GM03348 (cell line): ENCODE data around the gene STING1.
A peak's percentile ranks its signal among the peaks of the same experiment; 100 is the strongest.
"Not testable (repeated sequence)": the region's sequence is repeated elsewhere in the genome, so short reads cannot be mapped to it uniquely, and the experiment has no call there.

ENCODE experiments used
- DNase-seq: peaks from one replicate; pipeline ENCODE4 v3.0.0; 2012; ENCODE audit warnings: low spot score

The STING1 gene

DNA sequence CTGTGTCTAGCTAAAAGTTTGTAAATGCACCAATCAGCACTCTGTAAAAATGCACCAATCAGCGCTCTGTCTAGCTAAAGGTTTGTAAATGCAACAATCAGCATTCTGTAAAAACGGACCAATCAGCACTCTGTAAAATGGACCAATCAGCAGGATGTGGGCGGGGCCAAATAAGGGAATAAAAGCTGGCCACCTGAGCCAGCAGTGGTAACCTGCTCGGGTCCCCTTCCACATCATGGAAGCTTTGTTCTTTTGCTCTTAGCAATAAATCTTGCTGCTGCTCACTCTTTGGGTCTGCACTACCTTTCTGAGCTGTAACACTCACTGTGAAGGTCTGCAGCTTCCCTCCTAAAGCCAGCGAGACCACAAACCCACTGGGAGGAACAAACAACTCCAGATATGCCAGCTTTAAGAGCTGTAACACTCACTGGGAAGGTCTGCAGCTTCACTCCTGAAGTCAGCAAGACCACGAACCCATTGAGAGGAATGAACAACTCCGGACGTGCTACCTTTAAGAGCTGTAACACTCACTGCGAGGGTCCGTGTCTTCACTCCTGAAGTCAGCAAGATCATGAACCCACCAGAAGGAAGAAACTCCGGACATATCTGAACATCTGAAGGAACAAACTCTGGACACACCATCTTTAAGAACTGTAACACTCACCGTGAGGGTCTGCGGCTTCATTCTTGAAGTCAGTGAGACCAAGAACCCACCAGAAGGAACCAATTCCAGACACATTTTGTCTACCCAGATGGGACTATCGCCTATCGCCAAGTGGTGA, 20.7 kb upstream of the STING1 start:
- DNase-seq, result not testable (repeated sequence)

DNA sequence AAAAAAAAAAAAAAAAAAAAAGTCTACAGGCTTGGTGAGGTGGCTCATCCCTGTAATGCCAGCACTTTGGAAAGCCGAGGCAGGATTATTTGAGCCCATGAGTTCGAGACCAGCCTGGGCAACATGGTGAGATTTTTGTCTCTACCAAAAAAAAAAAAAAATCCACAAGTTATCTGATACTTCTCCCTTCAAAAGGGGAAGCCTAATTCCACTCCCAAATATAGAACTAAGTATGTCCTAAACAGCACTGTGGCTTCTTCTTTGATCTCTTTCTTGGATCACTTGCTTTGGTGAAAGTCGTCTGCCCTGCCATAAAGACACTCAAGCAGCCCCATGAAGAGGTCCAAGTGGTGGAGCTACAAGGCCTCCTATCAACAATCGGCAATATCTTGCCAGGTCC, 18.8 kb upstream of the STING1 start:
- DNase-seq, result no peak

DNA sequence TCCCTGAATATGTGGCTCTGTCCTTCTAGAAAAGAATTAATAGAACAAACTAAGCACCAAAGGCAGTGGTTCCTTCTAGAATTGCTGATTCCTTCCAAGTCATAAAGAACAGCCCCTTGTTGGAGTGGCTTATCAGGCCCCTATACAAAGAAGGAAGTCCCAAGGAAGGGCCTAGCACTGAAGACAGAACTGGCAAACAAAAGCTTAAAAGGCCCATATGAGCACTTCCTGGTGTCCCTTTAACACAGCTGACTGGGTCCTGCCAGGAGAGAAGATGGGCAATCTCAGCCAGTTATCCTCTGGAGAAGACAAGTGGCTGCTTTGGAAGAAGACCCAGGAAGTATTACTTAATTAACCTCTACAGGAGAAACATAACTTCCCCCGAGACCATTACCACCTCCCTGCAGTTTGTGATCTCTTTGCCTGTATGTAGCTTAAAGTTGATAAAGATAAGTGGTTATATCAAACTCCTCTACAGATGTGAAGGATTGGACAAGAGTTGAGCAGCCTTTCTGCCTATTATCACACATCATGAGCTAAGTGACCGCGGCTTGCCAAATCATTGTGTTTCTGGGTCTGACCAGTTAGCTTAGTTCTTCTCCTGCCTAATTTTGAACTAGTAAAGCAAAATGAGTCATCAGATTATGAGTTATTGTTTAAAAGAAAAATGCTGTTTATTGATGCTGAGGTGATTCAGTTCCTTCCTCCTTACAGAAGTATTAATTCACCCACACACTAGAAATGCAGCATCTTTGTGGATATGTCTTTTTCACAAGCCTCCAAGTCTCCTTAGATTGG, 13.3 kb upstream of the STING1 start:
- no peak for DNase-seq

DNA sequence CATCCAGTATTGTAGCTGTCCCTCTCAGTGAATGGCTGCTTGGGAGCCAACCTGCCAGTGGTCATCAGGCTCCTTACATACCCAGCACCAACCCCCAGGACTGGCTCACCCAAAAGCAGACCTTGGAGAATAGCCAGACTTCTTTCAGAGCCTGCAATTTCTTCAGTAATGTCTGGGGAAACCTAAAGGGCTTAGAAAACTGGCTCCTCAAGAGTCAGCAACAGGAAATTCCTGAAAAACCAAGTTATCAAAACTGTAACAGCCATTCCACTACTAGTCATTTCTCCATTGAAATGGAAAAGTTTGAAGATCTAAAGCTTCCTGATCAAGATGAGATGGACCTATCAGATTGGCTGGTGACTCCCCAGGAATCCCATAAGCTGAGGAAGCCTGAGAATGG, 12.3 kb upstream of the STING1 start:
- no peak for DNase-seq

DNA sequence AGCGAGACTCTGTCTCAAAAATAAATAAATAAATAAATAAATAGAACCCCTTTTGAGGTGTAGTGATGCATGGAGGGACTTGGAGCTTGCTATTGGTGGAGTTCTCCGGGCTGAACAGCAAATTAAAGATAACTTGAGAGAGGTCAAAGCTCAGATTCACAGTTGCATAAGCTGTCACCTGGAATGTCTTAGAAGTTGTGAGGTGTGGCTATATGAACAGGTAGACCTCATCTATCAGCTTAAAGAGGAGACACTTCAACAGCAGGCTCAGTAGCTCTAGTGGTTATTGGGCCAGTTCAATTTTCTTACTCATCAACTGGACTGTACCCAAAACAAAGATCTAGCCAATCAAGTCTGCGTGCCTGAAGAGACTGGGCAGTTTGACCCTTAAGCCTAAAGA, 11.7 kb upstream of the STING1 start:
- no peak for DNase-seq

DNA sequence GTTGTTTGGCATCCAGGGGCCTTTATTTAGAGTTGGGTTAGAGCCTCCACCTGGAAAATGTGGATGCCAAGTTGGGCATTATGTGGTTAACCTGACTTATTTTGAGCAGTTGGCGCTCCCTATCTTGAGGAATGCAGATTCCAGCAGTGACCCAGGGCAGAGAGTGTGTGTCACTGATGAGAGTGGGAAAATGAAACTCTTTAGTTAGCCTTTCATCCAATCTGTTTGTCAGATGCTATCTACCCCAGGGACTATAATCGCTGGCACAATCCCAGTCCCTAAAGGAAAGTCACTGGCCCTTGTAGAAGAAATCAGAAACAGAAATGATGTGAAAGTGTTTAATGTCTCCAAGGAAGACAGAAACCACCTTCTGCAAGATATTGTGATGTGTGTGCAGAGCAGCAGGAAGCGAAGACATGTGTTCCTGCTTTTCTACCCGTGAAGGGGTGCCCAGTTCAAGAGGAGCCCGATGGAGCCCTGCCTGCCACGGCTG, 10.2 kb upstream of the STING1 start:
- DNase-seq, result peak; percentile 61

DNA sequence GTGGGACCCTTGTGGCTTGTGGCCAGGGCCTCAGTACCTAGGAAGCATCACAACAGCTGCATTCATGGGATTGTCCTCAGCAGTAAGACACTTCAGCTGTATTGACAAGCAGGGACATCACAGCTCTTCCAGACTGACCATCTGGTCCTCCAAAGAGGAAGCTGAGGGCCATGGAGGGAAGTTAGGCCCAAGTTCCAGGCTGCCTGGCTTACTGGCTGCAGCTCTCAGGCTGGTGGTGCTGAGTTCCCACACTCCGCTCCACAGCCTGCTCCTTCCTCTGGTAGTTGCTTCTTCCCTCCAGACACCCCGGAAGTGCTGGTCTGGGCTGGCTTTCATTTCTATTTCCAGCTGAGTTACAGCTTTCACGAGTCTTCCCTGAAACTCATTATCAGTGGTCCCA, 5.7 kb upstream of the STING1 start:
- DNase-seq, result no peak

DNA sequence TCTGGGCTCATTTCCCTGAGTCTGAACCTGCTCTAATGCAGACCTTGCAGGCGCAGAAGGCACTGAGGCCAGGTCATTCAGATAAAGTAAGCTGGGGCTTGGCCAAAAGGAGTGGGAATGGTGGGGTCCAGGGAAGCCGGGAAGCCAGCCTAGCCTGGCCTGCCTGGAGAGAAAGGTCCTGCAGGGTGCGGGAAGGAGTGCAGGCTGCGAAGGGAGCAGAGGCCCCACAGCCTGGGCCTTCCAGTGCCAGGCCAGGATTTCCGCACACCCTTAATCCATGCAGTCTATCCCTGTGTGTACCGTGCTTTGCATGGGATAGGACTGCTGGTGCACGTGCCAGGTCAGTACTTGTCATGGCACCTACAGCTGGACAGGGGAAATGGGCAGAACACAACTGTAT, 3.6 kb upstream of the STING1 start:
- no peak for DNase-seq

DNA sequence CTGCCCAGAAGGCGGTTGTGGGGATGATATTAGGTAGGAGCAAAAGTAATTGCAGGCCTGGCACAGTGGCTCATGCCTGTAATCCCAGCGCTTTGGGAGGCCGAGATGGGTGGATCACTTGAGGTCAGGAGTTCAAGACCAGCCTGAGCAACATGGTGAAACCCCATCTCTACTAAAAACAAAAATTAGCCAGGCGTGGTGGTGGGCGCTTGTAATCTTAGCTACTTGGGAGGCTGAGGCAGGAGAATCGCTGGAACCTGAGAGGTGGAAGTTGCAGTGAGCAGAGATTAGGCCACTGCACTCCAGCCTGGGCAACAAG, 291 bp upstream of the STING1 start:
- DNase-seq, result not testable (repeated sequence)

DNA sequence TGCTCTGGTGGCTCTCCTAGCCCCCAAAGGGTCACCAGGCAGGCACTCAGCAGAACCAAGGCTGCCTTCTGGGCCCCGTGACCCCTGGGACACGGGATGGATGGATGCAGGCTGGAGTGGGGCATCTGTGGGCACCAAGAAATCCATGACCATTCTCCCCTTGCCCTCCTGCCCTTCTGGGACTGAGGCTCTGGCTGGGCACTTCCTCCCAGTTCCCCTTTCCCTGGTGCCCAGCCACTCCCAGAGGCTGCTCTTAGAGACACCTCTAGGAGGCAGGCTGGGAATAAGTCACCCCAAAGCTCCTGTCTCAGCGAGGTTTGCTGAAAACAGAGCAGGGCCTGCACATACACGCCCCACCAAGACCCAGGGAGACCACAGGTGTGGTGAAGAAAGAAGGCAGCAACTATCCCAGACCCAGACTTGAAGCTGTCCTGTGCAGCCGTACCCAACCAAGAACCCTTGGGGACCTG, 943 bp downstream of the STING1 start:
- peak; percentile 70 for DNase-seq

DNA sequence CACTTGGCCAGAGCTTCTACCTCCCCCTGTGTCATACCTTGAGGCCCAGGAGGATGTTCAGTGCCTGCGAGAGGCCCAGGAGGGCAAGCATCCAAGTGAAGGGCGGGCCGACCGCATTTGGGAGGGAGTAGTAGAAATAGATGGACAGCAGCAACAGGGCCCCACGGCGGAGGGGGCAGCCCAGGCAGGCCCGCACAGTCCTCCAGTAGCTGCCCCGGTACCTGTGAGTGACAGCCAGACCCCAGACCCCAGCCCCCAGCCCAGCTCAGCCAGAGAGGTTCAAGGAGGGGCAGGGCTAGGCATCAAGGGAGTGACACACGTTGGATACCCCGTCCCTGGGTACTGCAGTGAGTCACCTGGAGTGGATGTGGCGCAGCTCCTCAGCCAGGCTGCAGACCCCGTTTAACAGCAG, 1.4 kb downstream of the STING1 start:
- peak; percentile 68 for DNase-seq

DNA sequence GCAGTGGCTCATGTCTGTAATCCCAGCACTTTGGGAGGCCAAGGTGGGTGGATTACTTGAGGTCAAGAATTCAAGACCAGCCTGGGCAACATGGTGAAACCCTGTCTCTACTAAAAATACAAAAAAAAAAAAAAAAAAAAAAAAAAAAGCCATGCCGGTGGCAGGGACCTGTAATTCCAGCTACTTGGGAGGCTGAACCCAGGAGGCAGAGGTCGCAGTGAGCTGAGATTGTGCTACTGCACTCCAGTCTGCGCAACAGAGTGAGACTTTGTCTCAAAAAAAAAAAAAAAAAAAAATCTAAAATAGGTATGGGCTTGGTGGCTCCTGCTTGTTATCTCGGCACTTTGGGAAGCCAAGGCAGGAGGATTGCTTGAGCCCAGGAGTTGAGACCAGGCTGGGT, 2.8 kb downstream of the STING1 start:
- not testable (repeated sequence) for DNase-seq

DNA sequence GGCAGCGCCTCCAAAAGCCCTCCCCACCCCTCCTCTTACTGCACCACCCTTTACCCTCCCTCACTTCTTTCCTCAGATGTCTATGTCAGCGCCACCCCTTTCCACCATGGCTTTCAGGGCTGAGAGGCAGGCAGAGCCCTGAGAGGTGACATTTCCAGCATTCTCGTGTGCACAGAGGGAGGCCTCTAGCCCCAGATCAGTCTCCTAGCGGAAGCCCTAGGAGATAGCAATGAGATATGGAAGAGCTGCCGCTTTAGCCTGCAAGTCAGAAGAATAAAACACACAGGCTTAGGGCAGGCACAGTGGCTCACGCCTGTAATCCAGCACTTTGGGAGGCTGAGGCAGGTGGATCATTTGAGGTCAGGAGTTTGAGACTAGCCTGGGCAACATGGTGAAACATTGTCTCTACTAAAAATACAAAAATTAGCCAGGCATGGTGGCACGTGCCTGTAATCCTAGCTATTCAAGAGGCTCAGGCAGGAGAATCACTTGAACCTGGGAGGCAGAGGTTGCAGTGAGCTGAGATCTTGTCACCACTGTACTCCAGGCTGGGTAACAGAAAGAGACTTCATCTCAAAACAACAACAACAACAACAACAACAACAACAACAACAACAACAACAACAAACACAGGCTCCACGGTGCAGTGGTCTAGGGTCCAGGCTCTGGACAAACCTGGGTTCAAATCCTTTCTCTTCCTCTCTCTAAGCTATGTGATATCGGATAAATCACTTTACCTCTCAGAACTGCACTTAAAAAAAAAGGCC, 3.7 kb downstream of the STING1 start:
- DNase-seq, result not testable (repeated sequence)

DNA sequence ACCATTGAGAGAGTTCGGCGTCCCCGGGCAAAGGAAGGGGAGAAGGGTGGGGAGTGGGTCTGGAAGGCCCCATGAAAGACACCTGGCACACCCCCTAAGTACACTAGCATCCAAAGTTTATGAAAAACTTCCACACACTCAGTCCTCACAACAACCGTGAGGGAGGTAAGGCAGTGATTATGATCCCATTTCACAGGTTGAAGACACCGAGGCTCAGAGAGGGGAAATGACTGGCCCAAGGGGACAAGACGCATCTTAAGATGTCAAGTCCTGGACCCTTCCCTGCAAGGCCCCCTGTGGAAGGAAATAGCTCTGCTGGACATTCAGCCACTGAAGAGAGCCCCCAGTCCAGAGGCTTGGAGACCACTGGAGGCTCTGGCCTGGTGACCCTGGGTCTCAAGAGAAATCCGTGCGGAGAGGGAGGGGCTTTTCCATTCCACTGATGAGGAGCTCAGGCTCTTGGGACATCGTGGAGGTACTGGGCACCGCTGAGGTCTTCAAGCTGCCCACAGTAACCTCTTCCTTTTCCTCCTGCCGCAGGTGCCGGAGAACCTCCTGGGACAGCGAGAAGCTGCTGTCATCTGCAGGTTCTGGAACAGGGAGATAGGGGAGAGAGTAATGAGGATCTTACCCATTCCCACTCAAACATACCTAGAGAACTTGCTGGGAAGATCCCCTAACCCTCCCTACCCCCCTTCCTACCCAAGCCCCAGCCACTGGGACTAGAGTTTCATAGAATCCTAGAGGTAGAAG, 6.5 kb downstream of the STING1 start:
- no peak for DNase-seq

DNA sequence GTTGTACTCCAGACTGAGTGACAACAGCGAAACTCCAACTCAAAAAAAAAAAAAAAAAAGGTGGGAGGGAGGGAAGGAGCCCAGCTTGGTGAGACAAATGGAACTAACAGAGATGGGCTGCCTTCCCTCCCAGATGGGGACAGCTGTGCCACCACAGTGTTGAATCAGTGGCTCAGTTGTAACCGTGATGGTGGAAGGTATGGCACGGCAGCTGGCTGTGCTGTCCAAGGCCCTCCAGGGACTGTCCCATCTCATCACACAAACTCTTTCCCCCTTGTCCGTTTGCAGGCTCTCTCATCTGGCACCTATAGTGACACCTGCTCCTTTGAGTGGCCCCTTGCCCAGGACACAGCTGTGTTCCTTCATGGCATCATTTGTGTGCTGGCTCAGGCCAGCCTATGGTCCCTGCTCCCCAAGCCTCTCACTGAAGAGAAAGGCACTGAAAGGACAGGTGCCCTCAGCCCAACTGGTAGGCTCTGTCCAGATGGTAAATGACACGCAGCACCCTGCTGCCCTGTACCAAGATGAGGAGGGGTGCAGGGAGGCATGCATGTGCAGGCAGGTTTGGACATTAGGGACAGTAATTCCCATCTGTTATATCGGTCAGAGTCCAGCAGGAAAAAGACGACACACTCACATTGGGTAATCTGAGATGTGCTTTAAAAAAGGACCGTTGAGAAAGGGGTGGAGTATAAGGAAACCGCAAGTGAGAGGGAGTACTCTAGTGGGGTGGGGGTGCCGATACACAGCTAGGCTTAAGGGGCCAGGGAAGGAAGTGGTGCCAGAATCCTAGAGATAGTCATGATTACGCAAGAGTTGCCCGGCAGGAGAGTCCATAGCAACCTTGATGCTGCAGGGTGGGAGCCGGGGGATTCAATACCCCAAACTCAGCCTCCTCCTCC, 7.4 kb downstream of the STING1 start:
- DNase-seq, result no peak

DNA sequence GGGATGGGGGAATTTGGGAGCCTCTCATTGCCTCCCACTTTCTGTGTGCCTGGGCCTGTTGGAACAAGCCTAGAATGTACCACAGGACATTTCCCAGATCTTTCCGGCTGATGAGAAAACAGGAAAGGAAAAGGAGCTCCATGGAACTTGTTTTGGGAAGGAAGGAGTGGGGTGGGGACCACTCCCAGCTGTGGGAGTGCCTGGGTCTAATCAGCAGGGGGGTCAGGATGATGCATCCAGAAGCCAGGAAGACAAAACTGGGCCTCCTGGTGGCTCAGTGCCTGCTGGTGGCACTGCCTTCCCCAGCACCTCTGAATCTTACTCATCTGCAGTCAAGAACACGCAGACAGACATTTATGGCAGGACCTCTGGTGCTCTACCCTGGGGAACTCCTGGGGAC, 9.0 kb downstream of the STING1 start:
- no peak for DNase-seq

DNA sequence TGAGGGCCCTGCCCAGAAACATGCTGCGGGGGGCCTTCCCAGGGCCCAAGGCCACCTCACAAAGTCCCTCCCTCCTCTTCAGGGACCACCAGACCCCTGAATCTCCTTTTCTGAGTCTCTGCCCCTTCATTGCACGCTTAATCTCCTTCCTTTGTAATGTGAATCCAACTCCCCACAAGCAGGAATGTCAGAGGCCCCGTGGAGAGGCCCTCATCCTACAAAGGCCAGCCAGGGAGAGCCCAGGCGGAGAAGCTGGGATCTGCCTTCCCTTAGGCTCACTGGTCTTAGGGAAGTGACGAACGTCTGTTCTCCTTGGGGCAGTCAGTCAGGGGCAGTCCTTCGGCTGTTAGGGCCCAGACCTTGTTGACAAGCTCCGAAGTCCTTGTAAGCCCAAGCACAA, 9.5 kb downstream of the STING1 start:
- no peak for DNase-seq

DNA sequence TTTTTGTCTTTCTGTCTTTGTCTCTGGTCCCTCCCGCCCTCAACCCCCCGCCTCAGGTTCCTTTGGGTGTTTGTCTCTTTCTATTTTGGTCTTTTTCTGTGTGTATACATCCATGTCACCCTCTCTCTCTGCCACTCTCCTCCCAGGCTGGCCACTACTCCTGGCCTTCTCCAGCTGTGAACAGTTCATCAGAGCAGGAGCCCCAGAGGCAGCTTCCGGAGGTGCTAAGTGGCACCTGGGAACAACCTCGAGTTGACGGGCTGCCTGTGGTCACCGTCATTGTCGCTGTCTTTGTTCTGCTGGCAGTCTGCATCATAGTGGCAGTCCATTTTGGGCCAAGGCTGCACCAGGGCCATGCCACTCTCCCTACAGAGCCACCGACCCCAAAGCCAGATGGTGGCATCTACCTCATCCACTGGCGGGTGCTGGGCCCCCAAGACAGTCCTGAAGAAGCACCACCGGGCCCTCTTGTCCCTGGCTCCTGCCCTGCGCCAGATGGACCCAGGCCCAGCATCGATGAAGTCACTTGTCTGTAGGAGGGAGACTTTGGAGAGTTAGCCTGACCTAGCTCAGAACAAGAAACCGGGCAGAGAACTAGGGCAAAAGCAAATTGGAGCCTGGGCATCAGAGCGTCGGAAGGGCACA, 10.1 kb downstream of the STING1 start:
- no peak for DNase-seq

DNA sequence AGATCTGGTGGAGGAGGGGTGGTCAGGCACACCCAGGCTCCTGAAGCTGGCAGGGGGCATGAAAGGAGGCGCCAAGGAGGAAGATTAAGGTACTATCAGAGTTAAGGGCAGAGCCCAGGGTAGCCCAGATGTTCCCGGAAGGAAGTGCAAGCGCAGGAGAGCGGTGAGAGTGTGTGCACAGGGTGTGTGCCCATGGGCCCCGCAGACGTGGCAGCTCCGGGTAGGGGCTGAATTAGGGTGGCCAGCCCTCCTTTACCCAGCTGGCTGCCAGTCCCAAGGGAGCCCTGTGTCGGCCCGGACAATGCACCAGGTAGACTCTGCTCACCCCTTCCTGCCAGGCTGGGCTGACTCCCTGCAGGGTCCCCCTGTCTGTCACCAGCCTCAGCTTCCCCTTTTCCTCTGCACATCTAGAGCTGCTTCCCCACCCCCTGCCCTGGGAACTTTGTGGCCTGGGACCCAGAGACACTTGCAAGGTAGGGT, 11.7 kb downstream of the STING1 start, which contains the start of gene SMIM33:
TSS of gene SMIM33 (plus strand) at position 184 of the 480 bp plus-strand sequence. CDS start at position 302, 118 bp downstream.
- DNase-seq, result no peak

DNA sequence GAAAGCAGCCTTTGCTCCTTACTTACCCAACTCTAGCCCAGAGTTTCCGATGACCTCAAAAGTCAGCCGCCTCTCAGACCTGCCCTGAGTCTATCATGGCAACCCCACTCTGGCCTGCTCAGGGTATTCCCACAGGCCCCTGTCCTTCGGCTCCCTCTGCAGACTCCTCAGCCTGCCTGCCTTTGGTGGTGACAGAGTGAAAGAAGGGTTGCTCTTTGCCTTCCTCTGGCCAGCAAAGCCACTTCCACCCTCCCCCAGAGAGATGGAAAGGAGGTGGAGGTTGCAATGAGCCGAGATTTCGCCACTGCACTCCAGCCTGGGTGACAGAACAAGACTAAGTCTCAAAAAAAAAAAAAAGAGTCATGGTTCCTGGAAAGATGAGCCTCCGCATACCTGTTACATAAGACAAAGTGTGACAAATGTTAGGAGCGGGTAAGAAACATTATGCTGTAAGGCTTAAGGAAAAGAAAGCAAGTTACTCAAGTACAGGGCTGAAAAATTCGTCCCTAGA, 14.1 kb downstream of the STING1 start:
- no peak for DNase-seq
